Right atrium auricular region (tissue), 2 donors: ENCODE data around the gene ARIH2. TPM values are rescaled to one million over a fixed set of nuclear protein-coding genes. Genes with fewer than 3 reads are reported as not detected.
A peak's percentile ranks its signal among the peaks of the same experiment; 100 is the strongest.

Source experiments
- DNase-seq: peaks from one replicate; pipeline ENCODE4 v3.0.0-alpha.2; 2019; ENCODE audit warnings: low spot score
- H3K27ac ChIP-seq, 2 donors: fragments of 200-600 bp; sonication (generic); 1 replicate in 1 of 2; 2 replicates in 1 of 2; pipeline ENCODE4 v1.5.1; 2016 to 2019
- H3K27me3 ChIP-seq, 2 donors: fragments of 200-600 bp; sonication (generic); one replicate each; pipeline versions ENCODE4 v1.5.1 to v1.6.0; 2017 to 2019
- H3K36me3 ChIP-seq: fragments of 200-600 bp; sonication (generic); one replicate; pipeline ENCODE4 v1.5.1; 2016
- H3K4me1 ChIP-seq, 2 donors: fragments of 200-600 bp; sonication (generic); one replicate each; pipeline versions ENCODE4 v1.5.1 to v1.6.0; 2017 to 2019
- H3K4me3 ChIP-seq, 2 donors: fragments of 200-600 bp; sonication (generic); 1 replicate in 1 of 2; 2 replicates in 1 of 2; pipeline ENCODE4 v1.5.1; 2017 to 2019; ENCODE audit warnings: mild to moderate bottlenecking in 1 of 2, moderate library complexity in 1 of 2
- H3K9me3 ChIP-seq, 2 donors: fragments of 200-600 bp; sonication (generic); one replicate each; pipeline ENCODE4 v1.5.1; 2019
- total RNA-seq, 2 donors: library from RNA; depleted of rRNA; stranded (reverse); fragments of >200 nt; gene quantifications; one replicate each; pipeline ENCODE4 v1.1.0, GENCODE V29; 2016
- TF ChIP-seq, protein P1 (sequence below), 2 donors: fragments of 200-600 bp; sonication (generic); IDR thresholded peaks; one replicate each; pipeline ENCODE4 v1.5.1; 2019; ENCODE audit warnings: antibody characterized with exemption in 2 of 2

ARIH2 gene
- total RNA-seq, 2 donors from 2014 or later: 135 to 140 TPM

- peak overlapping the region; percentile 42 to 55 for H3K27ac ChIP-seq
- peaks cover 0 to 32% of the 10 kb centered on the region in 2 donors for H3K4me1 ChIP-seq
- no peak for DNase-seq
Measured at GRCh38 chr3:49013113-49013737, 94.6 kb downstream of the ARIH2 start.

GRCh38 chr3:49013738-49014660 is 95.4 kb downstream of the ARIH2 start:
- TF ChIP-seq, protein P1, sequence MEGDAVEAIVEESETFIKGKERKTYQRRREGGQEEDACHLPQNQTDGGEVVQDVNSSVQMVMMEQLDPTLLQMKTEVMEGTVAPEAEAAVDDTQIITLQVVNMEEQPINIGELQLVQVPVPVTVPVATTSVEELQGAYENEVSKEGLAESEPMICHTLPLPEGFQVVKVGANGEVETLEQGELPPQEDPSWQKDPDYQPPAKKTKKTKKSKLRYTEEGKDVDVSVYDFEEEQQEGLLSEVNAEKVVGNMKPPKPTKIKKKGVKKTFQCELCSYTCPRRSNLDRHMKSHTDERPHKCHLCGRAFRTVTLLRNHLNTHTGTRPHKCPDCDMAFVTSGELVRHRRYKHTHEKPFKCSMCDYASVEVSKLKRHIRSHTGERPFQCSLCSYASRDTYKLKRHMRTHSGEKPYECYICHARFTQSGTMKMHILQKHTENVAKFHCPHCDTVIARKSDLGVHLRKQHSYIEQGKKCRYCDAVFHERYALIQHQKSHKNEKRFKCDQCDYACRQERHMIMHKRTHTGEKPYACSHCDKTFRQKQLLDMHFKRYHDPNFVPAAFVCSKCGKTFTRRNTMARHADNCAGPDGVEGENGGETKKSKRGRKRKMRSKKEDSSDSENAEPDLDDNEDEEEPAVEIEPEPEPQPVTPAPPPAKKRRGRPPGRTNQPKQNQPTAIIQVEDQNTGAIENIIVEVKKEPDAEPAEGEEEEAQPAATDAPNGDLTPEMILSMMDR (IDR thresholded peaks at IDR 0.05): peak in 1 of 2 donors; percentile 45
- H3K36me3 ChIP-seq: peaks cover 35% of the 10 kb centered on the region
- peaks cover 0 to 31% of the 10 kb centered on the region in 2 donors for H3K4me1 ChIP-seq
- H3K4me3 ChIP-seq: no peak overlapping the region
- no peaks in the 10 kb centered on the region for H3K9me3 ChIP-seq
- H3K27ac ChIP-seq: no peak overlapping the region
- no peaks in the 10 kb centered on the region for H3K27me3 ChIP-seq
- no peak for DNase-seq

More at GRCh38 chr3:49013113-49013737, 94.6 kb downstream of the ARIH2 start:
- no peak overlapping the region for H3K4me3 ChIP-seq
- TF ChIP-seq, protein P1 (IDR thresholded peaks at IDR 0.05): no peak
- peaks cover 35% of the 10 kb centered on the region for H3K36me3 ChIP-seq
- no peaks in the 10 kb centered on the region for H3K9me3 ChIP-seq
- no peaks in the 10 kb centered on the region for H3K27me3 ChIP-seq

DNA sequence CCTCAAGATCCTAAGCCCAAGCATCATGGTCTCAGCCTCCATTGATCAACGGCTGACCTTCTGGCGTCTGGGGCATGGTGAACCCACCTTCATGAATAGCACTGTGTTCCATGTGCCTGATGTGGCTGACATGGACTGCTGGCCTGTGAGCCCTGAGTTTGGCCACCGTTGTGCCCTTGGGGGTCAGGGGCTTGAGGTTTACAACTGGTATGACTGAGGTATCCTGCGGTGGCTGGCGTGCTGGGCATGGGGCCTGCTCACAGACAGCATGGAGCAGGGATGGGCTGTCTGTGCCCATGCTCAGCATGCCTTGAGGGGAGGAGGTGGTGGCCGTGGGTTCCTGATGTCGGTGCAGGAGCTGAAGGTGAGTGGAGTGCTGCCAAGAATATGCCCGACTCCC is 96.4 kb downstream of the ARIH2 start:
- TF ChIP-seq, protein P1 (IDR thresholded peaks at IDR 0.05): no peak
- H3K27me3 ChIP-seq: no peaks in the 10 kb centered on the region
- DNase-seq: no peak
- no peak overlapping the region for H3K4me3 ChIP-seq
- H3K4me1 ChIP-seq: peaks cover 0 to 41% of the 10 kb centered on the region in 2 donors
- H3K27ac ChIP-seq: no peak overlapping the region
- peaks cover 35% of the 10 kb centered on the region for H3K36me3 ChIP-seq
- no peaks in the 10 kb centered on the region for H3K9me3 ChIP-seq

GRCh38 chr3:49015765-49016164 is 97.1 kb downstream of the ARIH2 start:
- no peak for DNase-seq
- Histone ChIP-seq H3K27me3 (no peaks in the 10 kb centered on the region), H3K4me1 (peaks cover 0 to 48% of the 10 kb centered on the region in 2 donors), H3K4me3 (no peak overlapping the region), H3K36me3 (peaks cover 35% of the 10 kb centered on the region), H3K27ac (no peak overlapping the region), H3K9me3 (no peaks in the 10 kb centered on the region)
- TF ChIP-seq, protein P1 (IDR thresholded peaks at IDR 0.05): no peak

- no peak overlapping the region for H3K27ac ChIP-seq
- H3K4me1 ChIP-seq: peaks cover 0 to 51% of the 10 kb centered on the region in 2 donors
- no peaks in the 10 kb centered on the region for H3K9me3 ChIP-seq
- TF ChIP-seq, protein P1 (IDR thresholded peaks at IDR 0.05): no peak
- DNase-seq: no peak
- H3K27me3 ChIP-seq: no peaks in the 10 kb centered on the region
- no peak overlapping the region for H3K4me3 ChIP-seq
- peaks cover 34% of the 10 kb centered on the region for H3K36me3 ChIP-seq
Measured at GRCh38 chr3:49016414-49017228, 98.0 kb downstream of the ARIH2 start.
